H9 (cell line): Measurements from ENCODE around the gene KLRC2. TPM values are rescaled to one million over a fixed set of nuclear protein-coding genes. Genes with fewer than 3 reads are reported as not detected.

ENCODE experiments used
- DNase-seq: peaks from one replicate; pipeline ENCODE4 v3.0.0-alpha.2; 2017
- H2AFZ ChIP-seq: one replicate; pipeline ENCODE4 v1.6.1; 2013; ENCODE audit warnings: mild to moderate bottlenecking, low read length, control low read depth, moderate library complexity
- H2AK5ac ChIP-seq: 2 replicates; pipeline ENCODE4 v1.6.1; 2013; ENCODE audit warnings: low read length, control low read depth, mixed read lengths; ENCODE audit not compliant: insufficient read length
- H2BK120ac ChIP-seq: one replicate; pipeline ENCODE4 v1.6.1; 2013; ENCODE audit warnings: low read depth, mild to moderate bottlenecking, low read length, control low read depth, inconsistent platforms; ENCODE audit not compliant: poor library complexity, severe bottlenecking
- H2BK12ac ChIP-seq: 2 replicates; pipeline ENCODE4 v1.6.1; 2013; ENCODE audit warnings: low read length, control low read depth, mixed read lengths, low read depth; ENCODE audit not compliant: insufficient read length
- H2BK15ac ChIP-seq: 2 replicates; pipeline ENCODE4 v1.6.1; 2013; ENCODE audit warnings: low read depth, low read length, control low read depth
- H2BK20ac ChIP-seq: one replicate; pipeline ENCODE4 v1.6.1; 2013; ENCODE audit warnings: low read depth, mild to moderate bottlenecking, low read length, control low read depth, inconsistent platforms; ENCODE audit not compliant: poor library complexity, severe bottlenecking
- H2BK5ac ChIP-seq: 2 replicates; pipeline ENCODE4 v1.6.1; 2013; ENCODE audit warnings: low read length, control low read depth, mixed read lengths; ENCODE audit not compliant: insufficient read length
- H3K14ac ChIP-seq: 2 replicates; pipeline ENCODE4 v1.6.1; 2013; ENCODE audit warnings: low read length, control low read depth; ENCODE audit not compliant: insufficient read depth
- H3K18ac ChIP-seq: 2 replicates; pipeline ENCODE4 v1.6.1; 2013; ENCODE audit warnings: low read depth, mild to moderate bottlenecking, mixed read lengths, low read length, control low read depth; ENCODE audit not compliant: insufficient read length
- H3K23ac ChIP-seq: 2 replicates; pipeline ENCODE4 v1.6.1; 2013; ENCODE audit warnings: low read length, control low read depth, mixed read lengths, low read depth; ENCODE audit not compliant: insufficient read length
- H3K23me2 ChIP-seq: 2 replicates; pipeline ENCODE4 v1.6.1; 2013; ENCODE audit warnings: low read depth, mild to moderate bottlenecking, mixed read lengths, low read length, control low read depth; ENCODE audit not compliant: insufficient read length, poor library complexity, severe bottlenecking
- H3K27ac ChIP-seq: 2 replicates; pipeline ENCODE4 v1.5.1; 2013; ENCODE audit warnings: low read length, control low read depth, mixed read lengths, low read depth; ENCODE audit not compliant: insufficient read length
- H3K27me3 ChIP-seq: 2 replicates; pipeline ENCODE4 v1.6.1; 2013; ENCODE audit warnings: low read length, control low read depth, inconsistent platforms; ENCODE audit not compliant: insufficient read depth
- H3K4ac ChIP-seq: 2 replicates; pipeline ENCODE4 v1.6.1; 2013; ENCODE audit warnings: low read depth, mild to moderate bottlenecking, control low read depth, inconsistent platforms, low read length, moderate library complexity
- H3K4me1 ChIP-seq: 2 replicates; pipeline ENCODE4 v1.6.1; 2013; ENCODE audit warnings: low read length, control low read depth, inconsistent platforms; ENCODE audit not compliant: insufficient read depth
- H3K4me2 ChIP-seq: 2 replicates; pipeline ENCODE4 v1.6.1; 2013; ENCODE audit warnings: low read length, control low read depth, mixed read lengths; ENCODE audit not compliant: insufficient read length, insufficient read depth
- H3K56ac ChIP-seq: 2 replicates; pipeline ENCODE4 v1.6.1; 2013; ENCODE audit warnings: low read depth, mild to moderate bottlenecking, mixed read lengths, low read length, control low read depth; ENCODE audit not compliant: insufficient read length
- H3K79me1 ChIP-seq: 2 replicates; pipeline ENCODE4 v1.6.1; 2013; ENCODE audit warnings: low read depth, mild to moderate bottlenecking, moderate library complexity, low read length, control low read depth, inconsistent platforms; ENCODE audit not compliant: insufficient read depth, poor library complexity, severe bottlenecking
- H3K79me2 ChIP-seq: 2 replicates; pipeline ENCODE4 v1.6.1; 2013; ENCODE audit warnings: low read length, control low read depth, inconsistent platforms; ENCODE audit not compliant: insufficient read depth
- H3K9ac ChIP-seq: 2 replicates; pipeline ENCODE4 v1.6.1; 2013; ENCODE audit warnings: low read length, control low read depth, mixed read lengths; ENCODE audit not compliant: insufficient read length; ENCODE audit errors: extremely low read depth
- H3K9me3 ChIP-seq: one replicate; pipeline ENCODE4 v1.6.1; 2013; ENCODE audit warnings: low read depth, low read length, inconsistent platforms; ENCODE audit not compliant: control insufficient read depth
- H3T11ph ChIP-seq: one replicate; pipeline ENCODE4 v1.6.1; 2013; ENCODE audit warnings: mild to moderate bottlenecking, low read length, control low read depth, inconsistent platforms
- H4K20me1 ChIP-seq: one replicate; pipeline ENCODE4 v1.6.1; 2013; ENCODE audit not compliant: control insufficient read depth, insufficient read length, insufficient read depth
- H4K5ac ChIP-seq: 2 replicates; pipeline ENCODE4 v1.6.1; 2013; ENCODE audit warnings: low read depth, mild to moderate bottlenecking, mixed read lengths, low read length, control low read depth; ENCODE audit not compliant: insufficient read length
- H4K8ac ChIP-seq: replicated peaks from 2 replicates; pipeline ENCODE4 v1.6.1; 2013; ENCODE audit warnings: low read length, control low read depth, mixed read lengths, low read depth; ENCODE audit not compliant: insufficient read length
- H4K91ac ChIP-seq: 2 replicates; pipeline ENCODE4 v1.6.1; 2013; ENCODE audit warnings: low read depth, mild to moderate bottlenecking, moderate library complexity, mixed read lengths, low read length, control low read depth; ENCODE audit not compliant: insufficient read length
- H3K27ac Mint-ChIP-seq, 3 experiments: 2 replicates in 2 of 3; 3 replicates in 1 of 3; pipeline ENCODE4 v1.8.0; 2020 to 2021; ENCODE audit warnings: mixed read lengths in 3 of 3, mild to moderate bottlenecking in 1 of 3, moderate library complexity in 1 of 3
- H3K27me3 Mint-ChIP-seq: 2 replicates; pipeline ENCODE4 v1.8.0; 2021; ENCODE audit warnings: low read depth, mild to moderate bottlenecking, moderate library complexity, mixed read lengths
- H3K36me3 Mint-ChIP-seq, 3 experiments: 2 replicates in 2 of 3; 3 replicates in 1 of 3; pipeline ENCODE4 v1.8.0; 2020 to 2021; ENCODE audit warnings: low read depth in 3 of 3, mixed read lengths in 3 of 3; ENCODE audit not compliant: insufficient read depth in 1 of 3
- H3K4me1 Mint-ChIP-seq, 2 experiments: 2 replicates each; pipeline ENCODE4 v1.8.0; 2020; ENCODE audit warnings: mixed read lengths in 2 of 2
- H3K4me3 Mint-ChIP-seq, 2 experiments: 2 replicates in 1 of 2; 3 replicates in 1 of 2; pipeline ENCODE4 v1.8.0; 2020 to 2021; ENCODE audit warnings: mild to moderate bottlenecking in 2 of 2, mixed read lengths in 2 of 2, moderate library complexity in 1 of 2
- H3K9me3 Mint-ChIP-seq, 2 experiments: 2 replicates in 1 of 2; 3 replicates in 1 of 2; pipeline ENCODE4 v1.8.0; 2020; ENCODE audit warnings: mild to moderate bottlenecking in 2 of 2, mixed read lengths in 2 of 2, moderate library complexity in 1 of 2
- CTCF ChIP-seq: fragments of 200-600 bp; sonication (generic); conservative IDR thresholded peaks from 3 replicates; pipeline ENCODE4 v1.8.0; 2021; ENCODE audit warnings: antibody characterized with exemption, mild to moderate bottlenecking
- WGBS: extraction: QIAGEN DNeasy Blood & Tissue Kit; methylation state at CpG from one replicate; pipeline ENCODE4 v1.1.7; 2013; ENCODE audit warnings: missing lambda C conversion rate, low lambda C conversion rate, mixed read lengths; ENCODE audit not compliant: insufficient read length; ENCODE audit errors: extremely low coverage; 5-methylcytosine and 5-hydroxymethylcytosine counted together
- total RNA-seq: library from RNA; stranded (reverse); gene quantifications from 2 replicates; pipeline ENCODE4 v1.2.1, GENCODE V29; 2021

Gene KLRC2
- total RNA-seq, 1 experiment from 2014 or later, result not detected

GRCh38 chr12:10389904-10390303 lies 45.9 kb downstream of the KLRC2 start, which contains the start of gene KLRK1:
Gene KLRK1 (minus strand): TSS chr12:10390041. CDS start chr12:10388810, 1,231 bp downstream.
- no CpG with 5 or more reads among the region's 1 CpG for WGBS

More at GRCh38 chr12:10389904-10390303, 45.9 kb downstream of the KLRC2 start, which contains the start of gene KLRK1:
- Mint-ChIP-seq H3K27ac (no peak within 1 kb of the TSS), H3K9me3 (no peaks in the 10 kb centered on the region), H3K36me3 (no peaks in the 10 kb centered on the region), H3K4me3 (no peak within 1 kb of the TSS), H3K27me3 (no peaks in the 10 kb centered on the region), H3K4me1 (no peaks in the 10 kb centered on the region)
- no peak within 1 kb of the TSS for H3K4me2 ChIP-seq
- H2AFZ ChIP-seq, result no peak within 1 kb of the TSS
- no peak within 1 kb of the TSS for H4K8ac ChIP-seq
- no peak within 1 kb of the TSS for H2AK5ac ChIP-seq
- no peaks in the 10 kb centered on the region for H4K20me1 ChIP-seq
- DNase-seq, result no peak
- H3K18ac ChIP-seq, result no peak within 1 kb of the TSS
- no peaks in the 10 kb centered on the region for H3K23me2 ChIP-seq
- H3K27me3 ChIP-seq, result no peaks in the 10 kb centered on the region
- H2BK12ac ChIP-seq, result no peak within 1 kb of the TSS
- H3K9me3 ChIP-seq, result no peaks in the 10 kb centered on the region
- H2BK20ac ChIP-seq, result no peak within 1 kb of the TSS
- H4K5ac ChIP-seq, result no peak within 1 kb of the TSS
- TF ChIP-seq CTCF, result no peak
- H3K14ac ChIP-seq, result no peak within 1 kb of the TSS
- H2BK120ac ChIP-seq, result no peak within 1 kb of the TSS
- no peak within 1 kb of the TSS for H3K23ac ChIP-seq
- no peak within 1 kb of the TSS for H3K4ac ChIP-seq
- no peaks in the 10 kb centered on the region for H3K79me2 ChIP-seq
- no peak within 1 kb of the TSS for H2BK5ac ChIP-seq
- H3T11ph ChIP-seq, result no peak within 1 kb of the TSS
- no peak within 1 kb of the TSS for H3K9ac ChIP-seq
- H3K56ac ChIP-seq, result no peak within 1 kb of the TSS
- no peak within 1 kb of the TSS for H3K27ac ChIP-seq
- no peaks in the 10 kb centered on the region for H3K4me1 ChIP-seq
- H4K91ac ChIP-seq, result no peak within 1 kb of the TSS
- H3K79me1 ChIP-seq, result no peaks in the 10 kb centered on the region
- H2BK15ac ChIP-seq, result no peak within 1 kb of the TSS
